GM18909 (cell line): ENCODE measurements around the gene TMEM121.

Experiments used
- ATAC-seq: cut with Tn5 transposase; IDR thresholded peaks from one replicate; pipeline ENCODE4 v1.9.1; 2021; ENCODE audit warnings: mild to moderate bottlenecking; ENCODE audit not compliant: unreplicated experiment, poor library complexity

Gene TMEM121

GRCh38 chr14:105496831-105497591, 29.4 kb upstream of the TMEM121 start:
- ATAC-seq: no peak

- no peak for ATAC-seq
Observed at GRCh38 chr14:105497671-105498429, 28.5 kb upstream of the TMEM121 start.

- no peak for ATAC-seq
Observed at GRCh38 chr14:105498430-105499255, 27.7 kb upstream of the TMEM121 start.

- no peak for ATAC-seq
Observed at GRCh38 chr14:105499256-105500035, 26.9 kb upstream of the TMEM121 start.

- no peak for ATAC-seq
Observed at GRCh38 chr14:105500036-105500725, 26.2 kb upstream of the TMEM121 start.

GRCh38 chr14:105500726-105501101, 25.7 kb upstream of the TMEM121 start:
- no peak for ATAC-seq

GRCh38 chr14:105501504-105502291, 24.7 kb upstream of the TMEM121 start:
- ATAC-seq: no peak

GRCh38 chr14:105502446-105503295, 23.7 kb upstream of the TMEM121 start:
- no peak for ATAC-seq

- ATAC-seq: no peak
Observed at GRCh38 chr14:105503296-105503640, 23.1 kb upstream of the TMEM121 start.

- no peak for ATAC-seq
Observed at GRCh38 chr14:105503935-105504692, 22.3 kb upstream of the TMEM121 start.

GRCh38 chr14:105505101-105505500, 21.3 kb upstream of the TMEM121 start:
- ATAC-seq: no peak

- no peak for ATAC-seq
Observed at GRCh38 chr14:105507247-105507646, 19.1 kb upstream of the TMEM121 start.

- no peak for ATAC-seq
Observed at GRCh38 chr14:105508069-105508468, 18.3 kb upstream of the TMEM121 start.

- ATAC-seq: no peak
Observed at GRCh38 chr14:105508601-105509000, 17.8 kb upstream of the TMEM121 start.

- no peak for ATAC-seq
Observed at GRCh38 chr14:105517096-105517495, 9.3 kb upstream of the TMEM121 start.

- ATAC-seq: no peak
Observed at GRCh38 chr14:105519946-105520698, 6.3 kb upstream of the TMEM121 start.

GRCh38 chr14:105525326-105525725, 1.1 kb upstream of the TMEM121 start:
- ATAC-seq: no peak
